Keratinocyte (primary cell): ENCODE results near the gene ANGEL2. TPM values are rescaled to one million over a fixed set of nuclear protein-coding genes. Genes with fewer than 3 reads are reported as not detected.

Experiments used
- DNase-seq: peaks from one replicate; pipeline ENCODE4 v3.0.0-alpha.2; 2011; ENCODE audit warnings: low read depth, missing footprints, low spot score
- FAIRE-seq: peaks from 2 replicates; lab custom pipeline; 2011; peaks lifted over from hg19 to GRCh38; lab: Jason Lieb, UNC
- H2AFZ ChIP-seq: 2 replicates; pipeline ENCODE4 v1.6.0; 2012; ENCODE audit warnings: low read length, control low read depth, inconsistent platforms; ENCODE audit not compliant: control insufficient read depth
- H3K27ac ChIP-seq: 2 replicates; pipeline ENCODE4 v1.5.1; 2011; ENCODE audit warnings: low read length; ENCODE audit not compliant: control insufficient read depth, insufficient read depth
- H3K27me3 ChIP-seq: 3 replicates; pipeline ENCODE4 v1.6.0; 2011; ENCODE audit warnings: low read length; ENCODE audit not compliant: control insufficient read depth, insufficient read depth; ENCODE audit errors: extremely low read depth
- H3K36me3 ChIP-seq, 2 experiments: 2 replicates in 1 of 2; 3 replicates in 1 of 2; pipeline ENCODE4 v1.5.1; 2011; ENCODE audit warnings: low read length in 2 of 2, mild to moderate bottlenecking in 1 of 2; ENCODE audit not compliant: control insufficient read depth in 2 of 2, insufficient read depth in 2 of 2; ENCODE audit errors: extremely low read depth in 1 of 2
- H3K4me1 ChIP-seq: 3 replicates; pipeline ENCODE4 v1.5.1; 2011; ENCODE audit warnings: low read length; ENCODE audit not compliant: control insufficient read depth, insufficient read depth; ENCODE audit errors: extremely low read depth
- H3K4me2 ChIP-seq: 3 replicates; pipeline ENCODE4 v1.6.0; 2011; ENCODE audit warnings: low read depth, low read length; ENCODE audit not compliant: control insufficient read depth, insufficient read depth; ENCODE audit errors: extremely low read depth
- H3K4me3 ChIP-seq, 3 experiments: fragments of 200-600 bp in 1 of 3; sonication (generic) in 1 of 3; 2 replicates in 2 of 3; 3 replicates in 1 of 3; pipeline ENCODE4 v1.5.1; 2011 to 2016; ENCODE audit warnings: low read length in 3 of 3, mild to moderate bottlenecking in 3 of 3, control low read depth in 2 of 3, inconsistent platforms in 1 of 3, low read depth in 1 of 3, mixed read lengths in 1 of 3, mixed run types in 1 of 3, moderate library complexity in 1 of 3; ENCODE audit not compliant: control insufficient read depth in 2 of 3, insufficient read depth in 2 of 3; ENCODE audit errors: extremely low read depth in 1 of 3
- H3K79me2 ChIP-seq: 2 replicates; pipeline ENCODE4 v1.6.0; 2012; ENCODE audit warnings: low read length; ENCODE audit not compliant: control insufficient read depth, insufficient read depth
- H3K9ac ChIP-seq: 3 replicates; pipeline ENCODE4 v1.6.0; 2011; ENCODE audit warnings: low read length; ENCODE audit not compliant: control insufficient read depth, insufficient read depth; ENCODE audit errors: extremely low read depth
- H3K9me1 ChIP-seq: 3 replicates; pipeline ENCODE4 v1.6.0; 2011; ENCODE audit warnings: low read length; ENCODE audit not compliant: control insufficient read depth, insufficient read depth; ENCODE audit errors: extremely low read depth
- H3K9me3 ChIP-seq: 2 replicates; pipeline ENCODE4 v1.5.1; 2012; ENCODE audit warnings: low read depth, low read length; ENCODE audit not compliant: control insufficient read depth
- H4K20me1 ChIP-seq: 3 replicates; pipeline ENCODE4 v1.6.0; 2011; ENCODE audit warnings: low read length; ENCODE audit not compliant: control insufficient read depth, insufficient read depth; ENCODE audit errors: extremely low read depth
- CTCF ChIP-seq, 3 experiments: IDR thresholded peaks in 1 of 3; conservative IDR thresholded peaks in 1 of 3; optimal IDR thresholded peaks in 1 of 3; 2 replicates in 2 of 3; 3 replicates in 1 of 3; pipeline versions ENCODE3 to v1.5.1; 2011; ENCODE audit warnings: low read length in 3 of 3, mild to moderate bottlenecking in 3 of 3, moderate library complexity in 2 of 3, control low read depth in 1 of 3, inconsistent platforms in 1 of 3; ENCODE audit not compliant: insufficient read depth in 2 of 3; ENCODE audit errors: extremely low read depth in 1 of 3
- EZH2 ChIP-seq: IDR thresholded peaks from one replicate; pipeline ENCODE4 v1.6.1; 2012; ENCODE audit warnings: inconsistent platforms, mild to moderate bottlenecking, low read length, moderate library complexity
- dilution Hi-C: fragments of 300-500 bp; cut with MboI; formaldehyde crosslinking; loops from one replicate; pipeline ENCODE4 v1.7.0; 2020; ENCODE audit warnings: low sequenced_read_pairs; ENCODE audit not compliant: extremely low pct_ligation_motif_present
- polyA plus RNA-seq, 5 experiments: library from polyadenylated mRNA; depleted of rRNA in 3 of 5; stranded (reverse) in 3 of 5; stranded (forward) in 1 of 5; unstranded in 1 of 5; fragments of >200 nt; gene quantifications; 1 replicate in 1 of 5; 2 replicates in 3 of 5; 3 replicates in 1 of 5; pipeline versions ENCODE4 v1.2.1 to v1.2.3, GENCODE V29; 2011 to 2012; ENCODE audit warnings: missing spikeins in 2 of 5, low read depth in 1 of 5, low replicate concordance in 1 of 5

Gene ANGEL2
- polyA plus RNA-seq, 1 donor (not counting 4 experiments of a cell fraction or from before 2014, with no cell fraction given), result 25.6 TPM

DNA sequence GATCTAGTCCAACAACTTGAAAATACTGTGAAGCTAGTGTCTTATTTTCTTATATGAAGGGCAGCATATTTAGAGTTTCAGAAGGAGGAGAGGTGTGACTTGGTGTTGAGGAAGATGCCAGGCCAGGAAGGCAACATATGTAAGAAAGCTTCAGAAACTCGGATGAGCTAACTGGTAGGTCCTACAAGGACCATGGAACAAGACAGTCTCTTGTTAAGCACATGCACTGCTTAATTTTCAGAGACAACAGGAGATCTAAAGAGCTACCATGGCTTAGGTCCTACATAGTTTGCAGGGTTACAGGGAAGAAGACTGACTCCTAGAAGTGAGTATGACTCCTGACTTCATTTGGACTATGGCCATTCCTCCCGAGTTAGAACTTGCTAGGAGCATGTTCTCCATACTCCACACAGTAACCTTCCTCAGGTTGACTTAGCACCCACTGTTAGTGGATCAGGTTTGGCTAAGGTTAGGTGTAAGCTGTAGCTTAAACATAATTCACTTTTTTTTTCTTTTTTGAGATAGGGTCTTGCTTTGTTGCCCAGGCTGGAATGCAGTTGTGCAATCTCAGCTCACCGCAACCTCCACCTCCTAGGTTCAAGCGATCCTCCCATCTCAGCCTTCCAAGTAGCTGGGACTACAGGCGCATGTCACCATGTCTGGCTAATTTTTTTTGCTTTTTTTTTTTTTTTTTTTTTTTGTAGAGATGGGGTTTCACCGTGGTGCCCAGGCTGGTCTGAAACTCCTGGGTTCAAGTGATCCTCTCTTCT lies 31.0 kb downstream of the ANGEL2 start:
- FAIRE-seq (no peak), DNase-seq (no peak)
- dilution Hi-C loops, result no loop called here
- no peak overlapping the region for H3K27ac ChIP-seq
- no peak overlapping the region for H2AFZ ChIP-seq
- H3K9me3 ChIP-seq, result no peaks in the 10 kb centered on the region
- no peaks in the 10 kb centered on the region for H3K79me2 ChIP-seq
- no peak overlapping the region for H3K4me2 ChIP-seq
- no peak overlapping the region for H3K4me3 ChIP-seq
- no peaks in the 10 kb centered on the region for H3K36me3 ChIP-seq
- H3K27me3 ChIP-seq, result no peaks in the 10 kb centered on the region
- no peaks in the 10 kb centered on the region for H4K20me1 ChIP-seq
- H3K4me1 ChIP-seq, result peaks cover 9% of the 10 kb centered on the region
- TF ChIP-seq CTCF (optimal IDR thresholded peaks at IDR 0.05 in 1 of 3, IDR thresholded peaks at IDR 0.05 in 1 of 3, conservative IDR thresholded peaks at IDR 0.05 in 1 of 3; ENCODE audit: extremely low read depth in 1 of 3, insufficient read depth in 2 of 3, low read length in 3 of 3), result no peak
- TF ChIP-seq EZH2, result no peak
- H3K9me1 ChIP-seq, result no peaks in the 10 kb centered on the region
- H3K9ac ChIP-seq, result no peak overlapping the region

- no peak for FAIRE-seq
- Histone ChIP-seq H3K79me2 (no peaks in the 10 kb centered on the region), H3K27ac (no peak overlapping the region), H4K20me1 (no peaks in the 10 kb centered on the region), H3K27me3 (no peaks in the 10 kb centered on the region), H3K36me3 (no peaks in the 10 kb centered on the region), H3K4me1 (peaks cover 9% of the 10 kb centered on the region), H3K4me2 (no peak overlapping the region), H2AFZ (no peak overlapping the region), H3K4me3 (no peak overlapping the region), H3K9ac (no peak overlapping the region), H3K9me3 (no peaks in the 10 kb centered on the region), H3K9me1 (no peaks in the 10 kb centered on the region)
- DNase-seq, result no peak
- dilution Hi-C loops, result no loop called here
- no peak for TF ChIP-seq CTCF (optimal IDR thresholded peaks at IDR 0.05 in 1 of 3, IDR thresholded peaks at IDR 0.05 in 1 of 3, conservative IDR thresholded peaks at IDR 0.05 in 1 of 3; ENCODE audit: extremely low read depth in 1 of 3, insufficient read depth in 2 of 3, low read length in 3 of 3)
- TF ChIP-seq EZH2, result no peak
Measured at GRCh38 chr1:212983482-212983881, 32.2 kb downstream of the ANGEL2 start.
